IgD-negative memory B cell (primary cell): ENCODE measurements around the gene LDB2. TPM values are rescaled to one million over a fixed set of nuclear protein-coding genes. Genes with fewer than 3 reads are reported as not detected.

Experiments used
- H3K27ac Mint-ChIP-seq, 3 donors: one replicate each; pipeline ENCODE4 v1.8.0; 2020 to 2022; ENCODE audit warnings: mild to moderate bottlenecking in 3 of 3, mixed read lengths in 3 of 3, moderate library complexity in 1 of 3
- H3K27me3 Mint-ChIP-seq: one replicate; pipeline ENCODE4 v1.8.0; 2021; ENCODE audit warnings: mixed read lengths
- H3K36me3 Mint-ChIP-seq: one replicate; pipeline ENCODE4 v1.8.0; 2020; ENCODE audit warnings: mild to moderate bottlenecking, mixed read lengths
- H3K4me1 Mint-ChIP-seq, 3 donors: one replicate each; pipeline ENCODE4 v1.8.0; 2020 to 2022; ENCODE audit warnings: mixed read lengths in 3 of 3, mild to moderate bottlenecking in 1 of 3
- H3K4me3 Mint-ChIP-seq, 4 donors: one replicate each; pipeline ENCODE4 v1.8.0; 2020 to 2022; ENCODE audit warnings: mild to moderate bottlenecking in 4 of 4, mixed read lengths in 4 of 4, moderate library complexity in 3 of 4
- H3K9me3 Mint-ChIP-seq, 3 donors: one replicate each; pipeline ENCODE4 v1.8.0; 2020 to 2021; ENCODE audit warnings: mixed read lengths in 3 of 3, mild to moderate bottlenecking in 1 of 3
- polyA plus RNA-seq: library from polyadenylated mRNA; unstranded; fragments of 300-500 nt; fragmentation: Illumina TruSeq; gene quantifications from one replicate; pipeline ENCODE4 v1.2.3, GENCODE V29; 2021

Gene LDB2
- polyA plus RNA-seq, 1 donor from 2014 or later: not detected

- H3K4me1 Mint-ChIP-seq: no peaks in the 10 kb centered on the region
- H3K27me3 Mint-ChIP-seq: no peaks in the 10 kb centered on the region
- no peak overlapping the region for H3K4me3 Mint-ChIP-seq
- no peak overlapping the region for H3K27ac Mint-ChIP-seq
- H3K36me3 Mint-ChIP-seq: no peaks in the 10 kb centered on the region
- H3K9me3 Mint-ChIP-seq: peaks cover 2 to 4% (median 4%) of the 10 kb centered on the region in 3 donors
These were observed 120.7 kb downstream of the LDB2 start for GRCh38 chr4:16777726-16778125.

GRCh38 chr4:16775411-16776154 is 122.9 kb downstream of the LDB2 start:
- Mint-ChIP-seq H3K27ac (no peak overlapping the region), H3K4me3 (no peak overlapping the region), H3K4me1 (no peaks in the 10 kb centered on the region), H3K27me3 (no peaks in the 10 kb centered on the region), H3K9me3 (peaks cover 0 to 4% (median 4%) of the 10 kb centered on the region in 3 donors), H3K36me3 (no peaks in the 10 kb centered on the region)

GRCh38 chr4:16772366-16772850 is 126.0 kb downstream of the LDB2 start:
- Mint-ChIP-seq H3K9me3 (peaks cover 0 to 4% (median 4%) of the 10 kb centered on the region in 3 donors), H3K36me3 (no peaks in the 10 kb centered on the region), H3K27me3 (no peaks in the 10 kb centered on the region), H3K27ac (no peak overlapping the region), H3K4me1 (no peaks in the 10 kb centered on the region), H3K4me3 (no peak overlapping the region)

GRCh38 chr4:16770710-16771285 is 127.6 kb downstream of the LDB2 start:
- no peak overlapping the region for H3K27ac Mint-ChIP-seq
- no peaks in the 10 kb centered on the region for H3K4me1 Mint-ChIP-seq

GRCh38 chr4:16767861-16768260 is 130.6 kb downstream of the LDB2 start:
- peaks cover 1% of the 10 kb centered on the region for H3K27me3 Mint-ChIP-seq
- no peak overlapping the region for H3K4me3 Mint-ChIP-seq
- H3K36me3 Mint-ChIP-seq: no peaks in the 10 kb centered on the region
- H3K27ac Mint-ChIP-seq: no peak overlapping the region
- peaks cover 0 to 3% (median 2%) of the 10 kb centered on the region in 3 donors for H3K9me3 Mint-ChIP-seq
- no peaks in the 10 kb centered on the region for H3K4me1 Mint-ChIP-seq

More at GRCh38 chr4:16770710-16771285, 127.6 kb downstream of the LDB2 start:
- Mint-ChIP-seq H3K4me3 (no peak overlapping the region), H3K9me3 (peaks cover 0 to 6% (median 4%) of the 10 kb centered on the region in 3 donors), H3K27me3 (peaks cover 1% of the 10 kb centered on the region), H3K36me3 (no peaks in the 10 kb centered on the region)

GRCh38 chr4:16767251-16767650 is 131.2 kb downstream of the LDB2 start:
- Mint-ChIP-seq H3K4me1 (peaks cover 0 to 2% (median 0%) of the 10 kb centered on the region in 3 donors), H3K4me3 (no peak overlapping the region), H3K9me3 (peaks cover 0 to 5% (median 2%) of the 10 kb centered on the region in 3 donors), H3K27ac (no peak overlapping the region), H3K36me3 (no peaks in the 10 kb centered on the region), H3K27me3 (peaks cover 1% of the 10 kb centered on the region)

- Mint-ChIP-seq H3K36me3 (no peaks in the 10 kb centered on the region), H3K9me3 (peaks cover 0 to 5% (median under 1%) of the 10 kb centered on the region in 3 donors), H3K4me1 (peaks cover 0 to 2% (median 0%) of the 10 kb centered on the region in 3 donors), H3K27ac (no peak overlapping the region), H3K4me3 (no peak overlapping the region), H3K27me3 (peaks cover 1% of the 10 kb centered on the region)
These were observed 132.9 kb downstream of the LDB2 start for GRCh38 chr4:16765546-16765945.

- peaks cover 0 to 2% (median 0%) of the 10 kb centered on the region in 3 donors for H3K4me1 Mint-ChIP-seq
- H3K4me3 Mint-ChIP-seq: no peak overlapping the region
- H3K27ac Mint-ChIP-seq: no peak overlapping the region
- peaks cover 0 to 5% (median 1%) of the 10 kb centered on the region in 3 donors for H3K9me3 Mint-ChIP-seq
- H3K27me3 Mint-ChIP-seq: peaks cover 1% of the 10 kb centered on the region
- no peaks in the 10 kb centered on the region for H3K36me3 Mint-ChIP-seq
These were observed 133.8 kb downstream of the LDB2 start for GRCh38 chr4:16764622-16765021.

GRCh38 chr4:16760617-16761363 is 137.7 kb downstream of the LDB2 start:
- Mint-ChIP-seq H3K36me3 (no peaks in the 10 kb centered on the region), H3K27me3 (no peaks in the 10 kb centered on the region), H3K9me3 (peaks cover 0 to 3% (median 3%) of the 10 kb centered on the region in 3 donors), H3K27ac (no peak overlapping the region), H3K4me1 (peaks cover 0 to 2% (median 0%) of the 10 kb centered on the region in 3 donors), H3K4me3 (no peak overlapping the region)

- no peaks in the 10 kb centered on the region for H3K27me3 Mint-ChIP-seq
- no peak overlapping the region for H3K27ac Mint-ChIP-seq
- no peak overlapping the region for H3K4me3 Mint-ChIP-seq
- H3K9me3 Mint-ChIP-seq: peaks cover 0 to 3% (median 3%) of the 10 kb centered on the region in 3 donors
- H3K4me1 Mint-ChIP-seq: peaks cover 0 to 2% (median 0%) of the 10 kb centered on the region in 3 donors
- no peaks in the 10 kb centered on the region for H3K36me3 Mint-ChIP-seq
These were observed 138.4 kb downstream of the LDB2 start for GRCh38 chr4:16759931-16760582.

GRCh38 chr4:16758816-16759215 is 139.6 kb downstream of the LDB2 start:
- Mint-ChIP-seq H3K27me3 (no peaks in the 10 kb centered on the region), H3K27ac (no peak overlapping the region), H3K9me3 (peaks cover 0 to 3% (median 3%) of the 10 kb centered on the region in 3 donors), H3K4me3 (no peak overlapping the region), H3K4me1 (peaks cover 0 to 2% (median 0%) of the 10 kb centered on the region in 3 donors), H3K36me3 (no peaks in the 10 kb centered on the region)

- H3K9me3 Mint-ChIP-seq: peaks cover 0 to 3% (median 3%) of the 10 kb centered on the region in 3 donors
These were observed 140.2 kb downstream of the LDB2 start for GRCh38 chr4:16758255-16758654.

GRCh38 chr4:16757080-16757521 is 141.3 kb downstream of the LDB2 start:
- Mint-ChIP-seq H3K27ac (no peak overlapping the region), H3K36me3 (no peaks in the 10 kb centered on the region), H3K4me3 (no peak overlapping the region), H3K9me3 (peaks cover 0 to 4% (median 3%) of the 10 kb centered on the region in 3 donors), H3K27me3 (no peaks in the 10 kb centered on the region), H3K4me1 (no peaks in the 10 kb centered on the region)

More at GRCh38 chr4:16758255-16758654, 140.2 kb downstream of the LDB2 start:
- Mint-ChIP-seq H3K36me3 (no peaks in the 10 kb centered on the region), H3K27me3 (no peaks in the 10 kb centered on the region), H3K27ac (no peak overlapping the region), H3K4me3 (no peak overlapping the region), H3K4me1 (peaks cover 0 to 2% (median 0%) of the 10 kb centered on the region in 3 donors)

- peaks cover 0 to 4% (median 2%) of the 10 kb centered on the region in 3 donors for H3K9me3 Mint-ChIP-seq
- H3K27me3 Mint-ChIP-seq: no peaks in the 10 kb centered on the region
- H3K4me1 Mint-ChIP-seq: no peaks in the 10 kb centered on the region
- H3K4me3 Mint-ChIP-seq: no peak overlapping the region
- H3K27ac Mint-ChIP-seq: no peak overlapping the region
- H3K36me3 Mint-ChIP-seq: no peaks in the 10 kb centered on the region
These were observed 144.3 kb downstream of the LDB2 start for GRCh38 chr4:16754104-16754503.
